ENCODE measurements around the gene KCNMB3. TPM values are rescaled to one million over a fixed set of nuclear protein-coding genes. Genes with fewer than 3 reads are reported as not detected.

KCNMB3 gene
- total and polyA plus RNA-seq, 2 of the 8 experiments (the other 6 are each of a cell fraction or from before 2014, with no cell fraction given), result 1.7 to 2.0 TPM

DNA sequence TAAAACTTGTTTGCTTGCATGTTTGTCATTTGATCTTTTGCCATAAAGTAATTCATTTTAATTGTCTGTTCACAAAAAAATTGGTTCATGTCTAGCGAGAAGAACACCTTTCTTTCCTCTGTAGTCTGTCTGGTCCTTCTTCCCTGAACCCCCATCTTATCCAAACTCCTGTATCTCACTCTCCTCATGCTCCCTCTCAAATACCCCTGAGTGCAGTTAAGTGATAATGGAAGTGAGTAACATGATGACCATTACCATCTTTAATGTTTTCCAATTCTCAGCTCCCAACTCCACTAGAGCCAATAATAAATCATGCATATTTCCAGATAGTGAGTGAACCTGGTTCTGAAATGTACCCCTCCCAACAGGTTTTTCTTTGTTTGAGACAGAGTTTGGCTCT, 14.2 kb upstream of the KCNMB3 start (continued):
- no peak for TF ChIP-seq PHF8 (conservative IDR thresholded peaks at IDR 0.05; ENCODE audit: low read depth, low read length)
